Fibroblast of lung (primary cell): ENCODE measurements around the gene NRXN2.

ENCODE experiments used
- CTCF ChIP-seq, 2 donors: IDR thresholded peaks in 1 of 2; conservative IDR thresholded peaks in 1 of 2; 1 replicate in 1 of 2; 2 replicates in 1 of 2; pipeline ENCODE4 v1.5.1; 2011 to 2012; ENCODE audit warnings: low read length in 2 of 2, control low read depth in 1 of 2, inconsistent platforms in 1 of 2, low read depth in 1 of 2, mild to moderate bottlenecking in 1 of 2
- EZH2 ChIP-seq: IDR thresholded peaks from 2 replicates; pipeline ENCODE4 v1.5.1; 2012; ENCODE audit warnings: low read length, control low read depth, mild to moderate bottlenecking; ENCODE audit errors: missing control alignments

DNA sequence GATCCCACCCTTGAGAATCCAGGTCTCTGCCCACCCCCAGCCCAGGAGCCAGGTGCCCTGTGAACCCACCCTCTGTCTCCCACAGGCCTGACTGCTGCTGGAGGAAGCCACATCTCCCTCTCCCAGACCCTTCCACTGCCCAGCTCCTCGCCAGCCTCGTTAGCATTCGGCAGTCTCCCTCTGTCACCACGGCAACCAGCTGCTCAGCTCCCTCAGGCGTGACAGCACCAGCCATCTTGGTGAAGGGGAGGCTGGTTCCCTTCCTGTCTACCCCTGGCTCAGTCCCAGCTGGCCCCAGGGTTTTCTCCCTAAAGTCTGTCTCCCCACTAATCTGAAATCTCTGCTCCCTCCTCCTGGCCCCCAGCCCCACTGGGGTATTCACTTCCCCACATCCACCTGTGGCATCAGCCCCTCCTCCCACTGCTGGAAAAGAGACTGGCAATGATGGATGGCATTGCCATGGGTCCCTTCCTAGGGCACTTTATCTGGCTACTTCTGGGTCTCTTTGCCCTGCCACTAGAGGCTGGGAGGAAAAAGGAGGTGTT is 28.1 kb downstream of the NRXN2 start:
- TF ChIP-seq CTCF (conservative IDR thresholded peaks at IDR 0.05 in 1 of 2, IDR thresholded peaks at IDR 0.05 in 1 of 2; ENCODE audit: low read depth in 1 of 2, low read length in 2 of 2), result no peak
- TF ChIP-seq EZH2, result no peak
